H9 (cell line): Measurements from ENCODE around the gene LRP1-AS. TPM values are rescaled to one million over a fixed set of nuclear protein-coding genes. Genes with fewer than 3 reads are reported as not detected.

ENCODE experiments used
- DNase-seq: peaks from one replicate; pipeline ENCODE4 v3.0.0-alpha.2; 2017
- H2AFZ ChIP-seq: one replicate; pipeline ENCODE4 v1.6.1; 2013; ENCODE audit warnings: mild to moderate bottlenecking, low read length, control low read depth, moderate library complexity
- H2AK5ac ChIP-seq: 2 replicates; pipeline ENCODE4 v1.6.1; 2013; ENCODE audit warnings: low read length, control low read depth, mixed read lengths; ENCODE audit not compliant: insufficient read length
- H2BK120ac ChIP-seq: one replicate; pipeline ENCODE4 v1.6.1; 2013; ENCODE audit warnings: low read depth, mild to moderate bottlenecking, low read length, control low read depth, inconsistent platforms; ENCODE audit not compliant: poor library complexity, severe bottlenecking
- H2BK12ac ChIP-seq: 2 replicates; pipeline ENCODE4 v1.6.1; 2013; ENCODE audit warnings: low read length, control low read depth, mixed read lengths, low read depth; ENCODE audit not compliant: insufficient read length
- H2BK15ac ChIP-seq: 2 replicates; pipeline ENCODE4 v1.6.1; 2013; ENCODE audit warnings: low read depth, low read length, control low read depth
- H2BK20ac ChIP-seq: one replicate; pipeline ENCODE4 v1.6.1; 2013; ENCODE audit warnings: low read depth, mild to moderate bottlenecking, low read length, control low read depth, inconsistent platforms; ENCODE audit not compliant: poor library complexity, severe bottlenecking
- H2BK5ac ChIP-seq: 2 replicates; pipeline ENCODE4 v1.6.1; 2013; ENCODE audit warnings: low read length, control low read depth, mixed read lengths; ENCODE audit not compliant: insufficient read length
- H3K14ac ChIP-seq: 2 replicates; pipeline ENCODE4 v1.6.1; 2013; ENCODE audit warnings: low read length, control low read depth; ENCODE audit not compliant: insufficient read depth
- H3K18ac ChIP-seq: 2 replicates; pipeline ENCODE4 v1.6.1; 2013; ENCODE audit warnings: low read depth, mild to moderate bottlenecking, mixed read lengths, low read length, control low read depth; ENCODE audit not compliant: insufficient read length
- H3K23ac ChIP-seq: 2 replicates; pipeline ENCODE4 v1.6.1; 2013; ENCODE audit warnings: low read length, control low read depth, mixed read lengths, low read depth; ENCODE audit not compliant: insufficient read length
- H3K23me2 ChIP-seq: 2 replicates; pipeline ENCODE4 v1.6.1; 2013; ENCODE audit warnings: low read depth, mild to moderate bottlenecking, mixed read lengths, low read length, control low read depth; ENCODE audit not compliant: insufficient read length, poor library complexity, severe bottlenecking
- H3K27ac ChIP-seq: 2 replicates; pipeline ENCODE4 v1.5.1; 2013; ENCODE audit warnings: low read length, control low read depth, mixed read lengths, low read depth; ENCODE audit not compliant: insufficient read length
- H3K27me3 ChIP-seq: 2 replicates; pipeline ENCODE4 v1.6.1; 2013; ENCODE audit warnings: low read length, control low read depth, inconsistent platforms; ENCODE audit not compliant: insufficient read depth
- H3K4ac ChIP-seq: 2 replicates; pipeline ENCODE4 v1.6.1; 2013; ENCODE audit warnings: low read depth, mild to moderate bottlenecking, control low read depth, inconsistent platforms, low read length, moderate library complexity
- H3K4me1 ChIP-seq: 2 replicates; pipeline ENCODE4 v1.6.1; 2013; ENCODE audit warnings: low read length, control low read depth, inconsistent platforms; ENCODE audit not compliant: insufficient read depth
- H3K4me2 ChIP-seq: 2 replicates; pipeline ENCODE4 v1.6.1; 2013; ENCODE audit warnings: low read length, control low read depth, mixed read lengths; ENCODE audit not compliant: insufficient read length, insufficient read depth
- H3K56ac ChIP-seq: 2 replicates; pipeline ENCODE4 v1.6.1; 2013; ENCODE audit warnings: low read depth, mild to moderate bottlenecking, mixed read lengths, low read length, control low read depth; ENCODE audit not compliant: insufficient read length
- H3K79me1 ChIP-seq: 2 replicates; pipeline ENCODE4 v1.6.1; 2013; ENCODE audit warnings: low read depth, mild to moderate bottlenecking, moderate library complexity, low read length, control low read depth, inconsistent platforms; ENCODE audit not compliant: insufficient read depth, poor library complexity, severe bottlenecking
- H3K79me2 ChIP-seq: 2 replicates; pipeline ENCODE4 v1.6.1; 2013; ENCODE audit warnings: low read length, control low read depth, inconsistent platforms; ENCODE audit not compliant: insufficient read depth
- H3K9ac ChIP-seq: 2 replicates; pipeline ENCODE4 v1.6.1; 2013; ENCODE audit warnings: low read length, control low read depth, mixed read lengths; ENCODE audit not compliant: insufficient read length; ENCODE audit errors: extremely low read depth
- H3K9me3 ChIP-seq: one replicate; pipeline ENCODE4 v1.6.1; 2013; ENCODE audit warnings: low read depth, low read length, inconsistent platforms; ENCODE audit not compliant: control insufficient read depth
- H3T11ph ChIP-seq: one replicate; pipeline ENCODE4 v1.6.1; 2013; ENCODE audit warnings: mild to moderate bottlenecking, low read length, control low read depth, inconsistent platforms
- H4K20me1 ChIP-seq: one replicate; pipeline ENCODE4 v1.6.1; 2013; ENCODE audit not compliant: control insufficient read depth, insufficient read length, insufficient read depth
- H4K5ac ChIP-seq: 2 replicates; pipeline ENCODE4 v1.6.1; 2013; ENCODE audit warnings: low read depth, mild to moderate bottlenecking, mixed read lengths, low read length, control low read depth; ENCODE audit not compliant: insufficient read length
- H4K8ac ChIP-seq: replicated peaks from 2 replicates; pipeline ENCODE4 v1.6.1; 2013; ENCODE audit warnings: low read length, control low read depth, mixed read lengths, low read depth; ENCODE audit not compliant: insufficient read length
- H4K91ac ChIP-seq: 2 replicates; pipeline ENCODE4 v1.6.1; 2013; ENCODE audit warnings: low read depth, mild to moderate bottlenecking, moderate library complexity, mixed read lengths, low read length, control low read depth; ENCODE audit not compliant: insufficient read length
- H3K27ac Mint-ChIP-seq, 3 experiments: 2 replicates in 2 of 3; 3 replicates in 1 of 3; pipeline ENCODE4 v1.8.0; 2020 to 2021; ENCODE audit warnings: mixed read lengths in 3 of 3, mild to moderate bottlenecking in 1 of 3, moderate library complexity in 1 of 3
- H3K27me3 Mint-ChIP-seq: 2 replicates; pipeline ENCODE4 v1.8.0; 2021; ENCODE audit warnings: low read depth, mild to moderate bottlenecking, moderate library complexity, mixed read lengths
- H3K36me3 Mint-ChIP-seq, 3 experiments: 2 replicates in 2 of 3; 3 replicates in 1 of 3; pipeline ENCODE4 v1.8.0; 2020 to 2021; ENCODE audit warnings: low read depth in 3 of 3, mixed read lengths in 3 of 3; ENCODE audit not compliant: insufficient read depth in 1 of 3
- H3K4me1 Mint-ChIP-seq, 2 experiments: 2 replicates each; pipeline ENCODE4 v1.8.0; 2020; ENCODE audit warnings: mixed read lengths in 2 of 2
- H3K4me3 Mint-ChIP-seq, 2 experiments: 2 replicates in 1 of 2; 3 replicates in 1 of 2; pipeline ENCODE4 v1.8.0; 2020 to 2021; ENCODE audit warnings: mild to moderate bottlenecking in 2 of 2, mixed read lengths in 2 of 2, moderate library complexity in 1 of 2
- H3K9me3 Mint-ChIP-seq, 2 experiments: 2 replicates in 1 of 2; 3 replicates in 1 of 2; pipeline ENCODE4 v1.8.0; 2020; ENCODE audit warnings: mild to moderate bottlenecking in 2 of 2, mixed read lengths in 2 of 2, moderate library complexity in 1 of 2
- WGBS: extraction: QIAGEN DNeasy Blood & Tissue Kit; methylation state at CpG from one replicate; pipeline ENCODE4 v1.1.7; 2013; ENCODE audit warnings: missing lambda C conversion rate, low lambda C conversion rate, mixed read lengths; ENCODE audit not compliant: insufficient read length; ENCODE audit errors: extremely low coverage; 5-methylcytosine and 5-hydroxymethylcytosine counted together
- total RNA-seq: library from RNA; stranded (reverse); gene quantifications from 2 replicates; pipeline ENCODE4 v1.2.1, GENCODE V29; 2021
- TF ChIP-seq, protein P1 (sequence below): fragments of 200-600 bp; sonication (generic); conservative IDR thresholded peaks from 3 replicates; pipeline ENCODE4 v1.8.0; 2021; ENCODE audit warnings: antibody characterized with exemption, mild to moderate bottlenecking

Gene LRP1-AS
- total RNA-seq, 1 experiment from 2014 or later: not detected

GRCh38 chr12:57101892-57102695 is 45.3 kb downstream of the LRP1-AS start:
- H3K27ac Mint-ChIP-seq: peak overlapping the region in 2 of 3 experiments; percentile 44 to 72; a peak in 2 of 7 replicates
- H3K79me2 ChIP-seq: no peaks in the 10 kb centered on the region

More at GRCh38 chr12:57101892-57102695, 45.3 kb downstream of the LRP1-AS start:
- Histone ChIP-seq H4K20me1 (no peaks in the 10 kb centered on the region), H4K5ac (no peak overlapping the region), H3K79me1 (no peaks in the 10 kb centered on the region), H3K4me1 (no peaks in the 10 kb centered on the region), H3K27me3 (no peaks in the 10 kb centered on the region), H2BK5ac (no peak overlapping the region), H2BK12ac (no peak overlapping the region), H2BK120ac (no peak overlapping the region), H4K91ac (no peak overlapping the region), H3K18ac (peak overlapping the region; percentile 28), H3K9me3 (no peaks in the 10 kb centered on the region), H2BK20ac (no peak overlapping the region), H3K4me2 (no peak overlapping the region), H4K8ac (no peak overlapping the region), H3K23me2 (no peaks in the 10 kb centered on the region), H3K9ac (no peak overlapping the region), H2AK5ac (no peak overlapping the region), H3K23ac (no peak overlapping the region), H3K14ac (no peak overlapping the region), H3K56ac (no peak overlapping the region), H2AFZ (no peak overlapping the region), H2BK15ac (no peak overlapping the region), H3K4ac (no peak overlapping the region), H3K27ac (no peak overlapping the region), H3T11ph (no peak overlapping the region)
- no peaks in the 10 kb centered on the region; a peak in 1 of 4 replicates for H3K4me1 Mint-ChIP-seq
- H3K9me3 Mint-ChIP-seq: no peaks in the 10 kb centered on the region
- no peaks in the 10 kb centered on the region for H3K27me3 Mint-ChIP-seq
- no peak for DNase-seq
- peaks cover 2 to 55% (median 53%) of the 10 kb centered on the region in 3 experiments for H3K36me3 Mint-ChIP-seq
- no CpG with 5 or more reads among the region's 15 CpGs for WGBS
- TF ChIP-seq, protein P1, sequence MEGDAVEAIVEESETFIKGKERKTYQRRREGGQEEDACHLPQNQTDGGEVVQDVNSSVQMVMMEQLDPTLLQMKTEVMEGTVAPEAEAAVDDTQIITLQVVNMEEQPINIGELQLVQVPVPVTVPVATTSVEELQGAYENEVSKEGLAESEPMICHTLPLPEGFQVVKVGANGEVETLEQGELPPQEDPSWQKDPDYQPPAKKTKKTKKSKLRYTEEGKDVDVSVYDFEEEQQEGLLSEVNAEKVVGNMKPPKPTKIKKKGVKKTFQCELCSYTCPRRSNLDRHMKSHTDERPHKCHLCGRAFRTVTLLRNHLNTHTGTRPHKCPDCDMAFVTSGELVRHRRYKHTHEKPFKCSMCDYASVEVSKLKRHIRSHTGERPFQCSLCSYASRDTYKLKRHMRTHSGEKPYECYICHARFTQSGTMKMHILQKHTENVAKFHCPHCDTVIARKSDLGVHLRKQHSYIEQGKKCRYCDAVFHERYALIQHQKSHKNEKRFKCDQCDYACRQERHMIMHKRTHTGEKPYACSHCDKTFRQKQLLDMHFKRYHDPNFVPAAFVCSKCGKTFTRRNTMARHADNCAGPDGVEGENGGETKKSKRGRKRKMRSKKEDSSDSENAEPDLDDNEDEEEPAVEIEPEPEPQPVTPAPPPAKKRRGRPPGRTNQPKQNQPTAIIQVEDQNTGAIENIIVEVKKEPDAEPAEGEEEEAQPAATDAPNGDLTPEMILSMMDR: no peak
- no peak overlapping the region for H3K4me3 Mint-ChIP-seq
